Activated CD8-positive, alpha-beta memory T cell treated with anti-CD3 and anti-CD28 coated beads for 4 hours (primary cell): ENCODE results near the gene TENT5A.
"Not testable (repeated sequence)": the region's sequence is repeated elsewhere in the genome, so short reads cannot be mapped to it uniquely, and the experiment has no call there.

Experiments used
- DNase-seq, 2 donors: peaks; one replicate each; pipeline ENCODE4 v3.0.0-alpha.2; 2020; ENCODE audit warnings: low read depth in 2 of 2

TENT5A gene

GRCh38 chr6:81752084-81752920, at the start of gene TENT5A:
TENT5A (minus strand) TSS chr6:81752681; CDS start chr6:81752141, 540 bp downstream.
- peak; percentile 69 to 72 for DNase-seq

- no peak for DNase-seq
These were observed 49.0 kb upstream of the TENT5A start for GRCh38 chr6:81801489-81801888.

- no peak for DNase-seq
These were observed 48.2 kb upstream of the TENT5A start for GRCh38 chr6:81800666-81801065.

GRCh38 chr6:81799323-81799722, 46.8 kb upstream of the TENT5A start:
- DNase-seq = no peak

GRCh38 chr6:81797591-81797990, 45.1 kb upstream of the TENT5A start:
- DNase-seq = no peak

- no peak for DNase-seq
These were observed 43.4 kb upstream of the TENT5A start for GRCh38 chr6:81795890-81796289.

- no peak for DNase-seq
These were observed 41.5 kb upstream of the TENT5A start for GRCh38 chr6:81793821-81794475.

- DNase-seq = no peak
These were observed 40.3 kb upstream of the TENT5A start for GRCh38 chr6:81792826-81793225.

GRCh38 chr6:81791756-81792155, 39.3 kb upstream of the TENT5A start:
- no peak for DNase-seq

GRCh38 chr6:81790034-81790433, 37.6 kb upstream of the TENT5A start:
- no peak for DNase-seq

GRCh38 chr6:81789291-81789690, 36.8 kb upstream of the TENT5A start:
- DNase-seq = no peak

GRCh38 chr6:81788748-81789147, 36.3 kb upstream of the TENT5A start:
- no peak for DNase-seq

- no peak for DNase-seq
These were observed 35.0 kb upstream of the TENT5A start for GRCh38 chr6:81787313-81788068.

- no peak for DNase-seq
These were observed 33.7 kb upstream of the TENT5A start for GRCh38 chr6:81786150-81786549.

GRCh38 chr6:81785377-81785776, 32.9 kb upstream of the TENT5A start:
- no peak for DNase-seq

GRCh38 chr6:81783893-81784292, 31.4 kb upstream of the TENT5A start:
- no peak for DNase-seq

- no peak for DNase-seq
These were observed 29.1 kb upstream of the TENT5A start for GRCh38 chr6:81781624-81782023.

GRCh38 chr6:81777586-81778268, 25.2 kb upstream of the TENT5A start:
- no peak for DNase-seq

GRCh38 chr6:81776219-81776618, 23.7 kb upstream of the TENT5A start:
- DNase-seq = not testable (repeated sequence)

GRCh38 chr6:81774542-81774941, 22.1 kb upstream of the TENT5A start:
- no peak for DNase-seq

GRCh38 chr6:81773887-81774286, 21.4 kb upstream of the TENT5A start:
- DNase-seq = no peak

- DNase-seq = no peak
These were observed 20.3 kb upstream of the TENT5A start for GRCh38 chr6:81772741-81773140.
